NCI-H345 (cell line): ENCODE measurements around the gene TRMT2B.
"Not testable (repeated sequence)": the region's sequence is repeated elsewhere in the genome, so short reads cannot be mapped to it uniquely, and the experiment has no call there.

Experiments used
- DNase-seq: peaks from one replicate; lab custom pipeline; 2025; lab: John Stamatoyannopoulos, UW

TRMT2B gene

DNA sequence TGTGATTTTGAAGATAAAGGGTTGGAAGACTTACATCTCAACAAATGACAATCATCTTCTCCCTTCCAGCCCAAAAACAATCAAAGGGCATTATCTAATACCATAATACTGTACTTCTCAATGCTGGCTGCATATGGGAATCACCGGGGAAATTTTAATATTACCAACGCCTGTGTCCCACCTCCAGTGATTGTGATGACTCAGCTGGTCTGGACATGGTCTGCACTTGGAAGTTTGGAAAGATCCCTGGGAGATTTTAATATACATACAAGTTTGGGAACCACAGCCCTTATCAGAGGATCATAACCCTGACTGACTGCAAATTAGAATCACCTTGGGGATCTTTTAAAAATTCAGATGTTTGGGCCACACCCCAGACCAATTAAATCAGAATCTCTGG lies 52.5 kb downstream of the TRMT2B start:
- no peak for DNase-seq

DNA sequence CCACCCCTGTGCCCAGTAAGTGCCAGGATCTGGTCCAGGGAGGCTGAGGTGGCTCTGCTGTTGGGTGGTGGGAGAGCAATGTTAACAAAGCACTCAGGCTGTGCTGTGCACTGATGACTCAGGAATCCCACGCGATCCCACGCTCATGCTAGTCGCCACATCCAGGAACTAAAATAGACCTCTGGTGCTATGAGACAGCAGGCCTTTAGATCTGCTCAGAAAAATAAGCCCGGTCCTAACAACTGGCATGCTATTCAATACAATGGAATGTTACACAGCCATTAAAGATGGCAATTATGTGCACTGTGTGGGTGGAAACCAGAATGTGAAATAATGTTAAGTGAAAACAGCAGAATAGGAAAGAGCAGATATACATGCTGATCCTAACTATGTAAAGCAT lies 56.4 kb downstream of the TRMT2B start:
- no peak for DNase-seq

DNA sequence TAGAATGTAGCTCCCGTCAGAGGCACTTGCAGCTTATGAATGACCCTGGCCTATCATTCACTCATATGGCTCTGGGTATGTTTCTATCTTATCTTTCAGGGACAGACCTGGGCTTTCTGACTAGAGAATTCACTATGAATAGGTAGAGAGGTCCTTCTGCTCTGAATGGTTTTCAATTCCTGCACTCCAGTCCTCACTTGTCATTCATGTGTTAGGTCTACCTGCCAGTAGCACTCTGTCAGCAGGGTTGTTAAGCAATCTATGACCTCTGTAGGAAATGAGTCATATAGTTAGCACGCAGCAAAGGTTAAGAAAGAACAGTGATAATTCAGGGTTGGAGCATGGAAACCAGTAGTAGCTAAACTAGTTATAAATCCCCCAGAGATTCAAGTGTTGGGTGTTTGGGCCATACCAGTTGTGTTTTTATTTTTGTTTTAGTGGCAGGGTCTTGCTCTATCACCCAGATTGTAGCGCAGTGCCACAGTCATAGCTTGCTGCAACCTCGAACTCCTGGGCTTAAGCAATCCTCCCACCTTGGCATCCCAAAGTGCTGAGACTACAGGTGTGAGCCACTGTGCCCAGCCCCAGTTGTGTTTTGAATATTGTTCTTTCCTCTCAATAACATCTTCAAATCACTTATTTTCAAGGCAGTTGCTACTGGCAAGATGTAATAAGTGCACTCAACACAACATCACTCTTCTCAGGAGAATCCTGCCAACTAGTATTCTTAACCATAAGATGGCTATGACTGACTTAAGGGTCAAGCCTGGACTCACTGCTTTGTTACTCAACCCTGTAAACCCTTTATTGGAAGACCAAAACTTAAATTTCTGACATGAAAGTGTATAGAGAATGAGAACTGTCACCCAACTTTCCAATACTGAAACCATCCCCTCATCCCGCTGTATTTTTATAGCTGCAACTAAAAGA lies 57.3 kb downstream of the TRMT2B start:
- DNase-seq, result no peak

DNA sequence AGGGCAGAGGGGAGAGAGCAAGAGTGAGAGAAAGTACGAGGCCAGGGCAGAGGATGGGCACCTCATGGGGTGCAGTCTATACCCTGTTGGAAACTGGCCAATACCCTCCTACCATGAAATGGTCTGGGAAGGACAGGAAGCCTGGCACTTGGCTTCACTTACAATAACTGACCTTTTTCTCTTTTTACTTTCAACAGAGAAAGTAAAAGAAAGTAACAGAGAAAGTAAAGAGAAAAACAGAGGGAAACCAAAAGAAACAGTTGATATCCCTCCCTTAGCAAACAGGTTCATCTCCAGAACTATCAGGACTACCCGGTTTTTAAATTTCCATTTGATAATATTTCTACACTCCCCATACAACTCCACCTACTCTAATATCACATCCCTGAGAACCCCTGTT lies 61.8 kb downstream of the TRMT2B start:
- DNase-seq, result no peak

DNA sequence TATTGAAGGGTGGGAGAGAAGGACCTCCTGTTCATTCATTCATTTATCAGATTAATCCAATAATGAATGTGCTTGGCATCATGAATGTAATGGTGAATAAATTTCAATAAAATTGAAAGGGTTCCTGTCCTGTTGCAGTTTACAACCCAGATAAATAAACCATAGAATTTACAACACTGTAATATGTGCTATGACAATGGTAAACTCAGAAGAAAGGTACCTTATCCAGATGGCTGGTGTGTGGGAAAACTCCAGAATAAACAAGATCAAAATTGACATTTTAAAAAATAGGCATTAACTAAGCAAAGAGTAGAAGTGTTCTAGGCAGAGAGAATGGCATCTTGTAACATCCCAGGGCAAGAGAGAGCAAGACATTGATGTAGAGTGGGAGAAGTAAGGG lies 67.1 kb downstream of the TRMT2B start:
- DNase-seq, result no peak

DNA sequence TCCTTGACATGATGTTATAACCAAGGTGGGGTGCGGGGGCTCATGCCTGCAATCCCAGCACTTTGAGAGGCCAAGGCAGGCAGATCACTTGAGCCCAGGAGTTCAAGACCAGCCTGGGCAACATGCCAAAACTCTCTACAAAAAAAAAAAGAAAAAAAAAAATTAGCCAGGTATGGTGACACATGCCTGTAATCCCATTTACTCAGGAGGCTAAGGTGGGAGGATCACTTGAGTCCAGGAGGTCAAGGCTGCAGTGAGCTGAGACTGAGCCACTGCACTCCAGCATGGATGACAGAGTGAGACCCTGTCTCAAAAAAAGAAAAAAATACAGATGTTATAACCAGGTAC lies 70.4 kb downstream of the TRMT2B start:
- not testable (repeated sequence) for DNase-seq

DNA sequence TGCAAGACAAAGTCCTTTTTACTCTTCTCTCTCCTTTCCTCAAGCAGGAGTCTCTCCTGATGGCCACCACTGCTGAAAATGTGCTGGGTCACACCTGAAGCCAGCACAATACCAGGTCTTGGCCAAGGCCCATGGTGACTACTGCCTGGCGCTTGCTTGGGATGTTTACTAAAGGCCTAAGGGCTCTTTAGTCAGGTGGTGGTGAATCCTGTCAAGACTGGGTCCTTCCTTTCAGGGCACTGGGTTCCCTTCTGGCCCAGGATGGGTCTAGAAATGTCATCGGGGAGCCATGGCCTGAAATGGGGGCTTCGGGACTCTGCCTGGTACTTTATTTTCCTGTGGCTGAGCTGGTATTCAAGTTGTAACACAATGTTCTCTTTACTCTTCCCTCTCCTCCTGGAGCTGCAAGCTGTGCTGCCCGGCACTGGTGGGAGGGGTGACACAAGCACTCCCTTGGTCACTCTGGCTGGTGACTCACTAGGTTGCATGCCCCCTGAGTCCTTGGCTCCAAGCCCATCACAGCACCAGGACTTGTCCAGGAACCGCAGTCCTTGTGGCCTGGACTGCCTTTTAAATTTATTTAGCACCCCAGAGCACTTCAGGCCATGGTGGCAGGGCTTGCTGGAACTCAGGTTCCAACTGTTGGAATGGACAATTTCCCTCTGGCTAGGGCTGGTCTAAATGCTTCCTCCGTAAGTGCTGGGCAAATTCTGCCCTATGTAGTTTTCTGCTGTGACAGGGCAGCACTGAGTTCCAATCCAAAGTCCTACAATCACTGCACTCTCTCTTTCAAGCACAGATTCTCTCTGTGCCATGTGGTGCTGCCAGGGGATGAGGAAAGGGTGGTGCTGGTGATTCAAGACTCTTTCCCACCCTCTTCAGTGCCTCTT lies 71.1 kb downstream of the TRMT2B start:
- DNase-seq, result no peak

DNA sequence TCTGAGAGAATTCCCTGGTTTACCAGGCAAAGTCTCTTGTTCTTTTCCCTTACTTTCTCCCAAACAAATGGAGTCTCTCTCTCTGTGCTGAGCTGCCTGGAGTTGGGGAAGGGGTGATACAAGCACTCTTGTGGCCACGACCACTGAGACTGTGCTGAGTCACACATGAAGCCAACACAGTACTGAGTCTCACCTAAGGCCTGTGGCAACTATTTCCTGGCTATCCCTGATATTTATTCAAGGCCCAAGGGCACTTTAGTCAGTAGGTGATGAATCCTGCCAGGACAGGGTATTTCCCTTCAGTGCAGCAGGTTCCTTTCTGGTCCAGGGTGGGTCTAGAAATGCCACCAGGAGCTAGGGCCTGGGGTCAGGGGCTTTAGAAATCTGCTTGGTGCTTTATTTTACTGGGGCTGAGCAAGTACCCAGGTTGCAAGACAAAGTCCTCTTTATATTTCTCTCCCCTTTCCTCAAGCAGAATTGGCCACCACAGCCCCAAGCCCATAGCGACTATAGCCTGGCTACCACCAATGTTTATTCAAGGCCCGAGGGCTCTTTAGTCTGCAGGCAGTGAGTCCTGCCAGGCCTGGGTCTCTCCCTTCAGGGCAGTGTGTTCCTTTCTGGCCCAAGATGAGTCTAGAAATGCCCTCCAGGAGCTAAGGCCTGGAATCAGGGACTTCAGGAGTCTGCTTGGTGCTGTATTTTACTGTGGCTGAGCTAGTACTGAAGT lies 71.9 kb downstream of the TRMT2B start:
- no peak for DNase-seq

DNA sequence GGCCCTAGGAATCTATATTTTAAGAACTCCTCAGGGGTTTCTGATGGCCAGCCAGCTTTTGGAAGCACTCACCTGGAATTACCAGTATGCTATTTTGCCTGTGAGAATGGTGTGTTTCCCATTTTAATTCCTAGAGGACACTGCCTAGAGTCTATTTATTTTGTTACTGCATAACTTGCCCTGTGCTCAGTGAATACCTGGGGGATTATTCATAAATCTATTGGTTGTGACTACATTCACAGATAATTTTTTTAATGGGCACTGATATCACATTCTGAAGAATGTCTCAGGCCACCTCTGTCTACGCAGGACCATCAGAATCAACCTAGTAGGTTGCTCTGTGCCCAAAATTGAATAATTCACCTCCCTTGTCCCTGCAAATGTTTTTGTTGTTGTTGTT lies 75.7 kb downstream of the TRMT2B start:
- no peak for DNase-seq

DNA sequence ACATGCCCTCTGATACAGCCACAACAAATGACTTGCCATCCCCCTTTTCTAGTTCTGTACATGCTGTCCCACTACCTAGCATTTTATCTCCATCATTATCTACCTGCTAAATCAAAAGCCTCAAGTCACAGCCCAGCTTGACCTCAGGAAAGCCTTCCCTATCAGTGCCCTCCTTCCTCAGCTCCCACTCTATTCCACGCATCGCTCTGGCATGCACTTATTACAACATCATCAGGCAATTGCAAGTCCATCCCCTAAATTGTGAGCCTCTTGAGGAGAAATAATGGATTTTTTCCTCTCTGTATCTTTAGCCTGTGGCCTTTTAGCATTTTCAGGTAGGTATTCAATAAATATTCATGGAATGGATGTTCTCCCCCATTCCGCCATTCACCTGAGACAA lies 76.7 kb downstream of the TRMT2B start:
- no peak for DNase-seq

DNA sequence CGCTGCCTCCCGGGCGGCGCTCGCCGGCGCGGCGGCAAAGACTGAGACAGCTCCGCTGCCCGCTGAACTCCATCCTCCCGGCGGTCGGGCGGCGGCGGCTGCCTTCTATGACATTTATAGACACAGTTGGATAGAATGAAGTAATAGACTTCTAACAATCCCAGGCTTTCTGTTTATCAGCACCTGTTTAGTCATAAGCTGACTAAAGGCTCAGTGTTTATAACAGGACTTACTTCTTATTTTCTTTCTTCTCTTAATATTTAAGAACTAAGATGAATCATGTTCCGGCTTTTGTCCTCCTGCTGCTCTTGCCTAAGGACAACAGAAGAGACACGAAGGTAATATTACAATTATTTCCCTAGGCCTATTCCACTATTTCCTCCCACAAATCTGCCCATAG lies 78.5 kb downstream of the TRMT2B start:
- DNase-seq, result no peak

DNA sequence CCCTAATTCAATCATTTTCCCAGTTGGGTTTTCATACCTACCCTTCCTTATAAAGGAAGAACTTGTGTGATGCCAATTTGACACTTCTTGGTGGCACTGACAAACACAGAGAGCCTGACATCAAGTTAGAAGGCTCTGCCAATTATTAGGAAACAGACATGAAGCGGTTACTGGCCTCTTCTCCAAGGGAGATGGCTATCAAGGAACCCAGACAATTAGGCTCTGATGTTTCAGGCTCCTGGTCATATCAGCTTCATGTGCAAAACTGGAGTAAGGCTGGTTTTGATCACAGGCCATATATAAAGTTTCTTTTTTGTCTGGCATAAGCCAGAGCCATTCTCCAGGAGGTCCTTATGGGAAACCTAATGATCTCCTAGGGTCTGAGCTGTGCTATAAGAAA lies 82.0 kb downstream of the TRMT2B start:
- no peak for DNase-seq

DNA sequence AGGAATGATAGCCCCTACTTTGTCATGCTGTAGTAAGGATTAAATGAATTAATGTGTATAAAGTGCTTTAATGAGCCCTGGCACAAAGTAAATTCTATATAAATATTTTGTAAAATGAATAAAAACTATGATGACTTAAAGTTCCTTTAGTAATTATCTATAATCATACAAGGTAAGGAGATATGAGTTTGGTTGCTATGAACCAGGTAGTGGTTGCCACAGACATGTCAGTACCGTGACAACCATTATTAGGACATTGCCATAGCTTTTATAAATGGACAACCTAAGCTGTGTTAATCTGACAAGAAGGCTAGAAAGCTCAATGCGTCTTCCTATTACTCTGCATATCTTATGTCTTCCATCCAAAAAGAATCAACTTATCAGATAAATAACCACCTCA lies 82.5 kb downstream of the TRMT2B start, which contains the start of gene ARL13A:
Gene ARL13A, plus strand, starts transcription at position 301 of the 400 bp plus-strand sequence. CDS start 3,982 bp downstream, outside the sequence.
- DNase-seq, result no peak

DNA sequence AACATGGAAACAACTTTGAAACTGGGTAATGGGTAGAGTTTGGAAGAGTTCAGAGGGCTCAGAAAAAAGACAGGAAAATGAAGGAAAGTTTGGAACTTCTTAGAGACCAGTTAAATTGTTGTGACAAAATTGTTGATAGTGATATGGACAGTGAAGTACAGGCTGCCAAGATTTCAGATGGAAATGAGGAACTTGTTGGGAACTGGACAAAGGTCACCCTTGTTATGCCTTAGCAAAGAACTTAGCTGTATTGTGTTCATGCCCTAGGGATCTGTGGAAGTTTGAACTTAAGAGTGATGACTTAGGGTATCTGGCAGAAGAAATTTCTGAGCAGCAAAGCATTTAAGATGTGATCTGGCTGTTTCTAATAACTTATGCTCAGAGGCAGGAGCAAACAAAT lies 87.5 kb downstream of the TRMT2B start:
- no peak for DNase-seq

DNA sequence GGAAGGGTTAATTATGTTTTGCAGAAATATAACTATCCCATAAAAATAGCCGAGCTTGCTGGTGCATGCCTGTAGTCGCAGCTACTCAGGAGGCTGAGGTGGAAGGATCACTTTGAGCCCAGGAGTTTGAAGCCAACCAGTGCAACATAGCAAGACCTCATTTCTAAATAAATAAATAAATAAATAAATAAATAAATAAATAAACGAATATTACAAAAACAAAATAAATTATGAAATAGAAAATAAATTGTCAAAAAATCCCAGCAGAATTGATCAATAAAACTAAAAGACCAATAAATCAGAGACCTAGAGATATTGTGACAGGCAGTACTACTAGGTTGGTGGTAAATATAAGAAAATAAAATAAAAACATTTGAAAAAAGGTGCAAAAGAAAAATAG lies 89.1 kb downstream of the TRMT2B start:
- DNase-seq, result no peak
